Glutamatergic neuron (in vitro differentiated cells): ENCODE results near the gene EFEMP2. TPM values are rescaled to one million over a fixed set of nuclear protein-coding genes. Genes with fewer than 3 reads are reported as not detected.

ENCODE experiments used
- DNase-seq: peaks from one replicate; pipeline ENCODE4 v3.0.0; 2022
- H3K27ac Mint-ChIP-seq: one replicate; pipeline ENCODE4 v1.8.0; 2020; ENCODE audit warnings: mild to moderate bottlenecking, mixed read lengths, inconsistent platforms; ENCODE audit not compliant: unreplicated experiment
- H3K27me3 Mint-ChIP-seq: one replicate; pipeline ENCODE4 v1.8.0; 2020; ENCODE audit warnings: mild to moderate bottlenecking, moderate library complexity, mixed read lengths, inconsistent platforms; ENCODE audit not compliant: unreplicated experiment
- H3K36me3 Mint-ChIP-seq: one replicate; pipeline ENCODE4 v1.8.0; 2020; ENCODE audit warnings: mild to moderate bottlenecking, mixed read lengths, inconsistent platforms; ENCODE audit not compliant: unreplicated experiment
- H3K4me1 Mint-ChIP-seq: one replicate; pipeline ENCODE4 v1.8.0; 2020; ENCODE audit warnings: mild to moderate bottlenecking, low read depth, mixed read lengths, inconsistent platforms; ENCODE audit not compliant: unreplicated experiment
- H3K4me3 Mint-ChIP-seq: one replicate; pipeline ENCODE4 v1.8.0; 2020; ENCODE audit warnings: mild to moderate bottlenecking, mixed read lengths, inconsistent platforms; ENCODE audit not compliant: unreplicated experiment
- H3K9me3 Mint-ChIP-seq: one replicate; pipeline ENCODE4 v1.8.0; 2020; ENCODE audit warnings: mild to moderate bottlenecking, moderate library complexity, mixed read lengths, inconsistent platforms; ENCODE audit not compliant: unreplicated experiment
- CTCF ChIP-seq: fragments of 200-600 bp; sonication (generic); IDR thresholded peaks from one replicate; pipeline ENCODE4 v1.5.0; 2021; ENCODE audit not compliant: partially characterized antibody, unreplicated experiment
- total RNA-seq: library from RNA; stranded (reverse); fragmentation: NEBNext Ultra II Directional; extraction: Animal tissue kit (Norgen Biotek cat#: 25700); gene quantifications from one replicate; pipeline ENCODE4 v1.2.1, GENCODE V29; 2021; ENCODE audit not compliant: unreplicated experiment

The EFEMP2 gene
- total RNA-seq, 1 donor from 2014 or later: 16.3 TPM

- TF ChIP-seq CTCF: no peak
- Mint-ChIP-seq H3K9me3 (peaks cover 4% of the 10 kb centered on the region), H3K27ac (no peak overlapping the region), H3K4me1 (no peaks in the 10 kb centered on the region), H3K36me3 (no peaks in the 10 kb centered on the region), H3K4me3 (peak overlapping the region; percentile 52), H3K27me3 (peaks cover 21% of the 10 kb centered on the region)
- DNase-seq: no peak
Measured at GRCh38 chr11:65900899-65901180, 28.2 kb upstream of the EFEMP2 start.

GRCh38 chr11:65900125-65900898 lies 27.7 kb upstream of the EFEMP2 start, which contains the start of gene FOSL1:
FOSL1 (minus strand) TSS chr11:65900388; CDS start chr11:65900339, 49 bp downstream.
- H3K4me3 Mint-ChIP-seq: peak within 1 kb of the TSS; percentile 52
- H3K4me1 Mint-ChIP-seq: no peaks in the 10 kb centered on the region
- DNase-seq: no peak
- H3K27me3 Mint-ChIP-seq: peaks cover 21% of the 10 kb centered on the region
- no peak for TF ChIP-seq CTCF
- no peak within 1 kb of the TSS for H3K27ac Mint-ChIP-seq
- no peaks in the 10 kb centered on the region for H3K36me3 Mint-ChIP-seq
- H3K9me3 Mint-ChIP-seq: peaks cover 4% of the 10 kb centered on the region

- no peak for TF ChIP-seq CTCF
- no peak overlapping the region for H3K4me3 Mint-ChIP-seq
- peaks cover 21% of the 10 kb centered on the region for H3K27me3 Mint-ChIP-seq
- no peak for DNase-seq
- no peak overlapping the region for H3K27ac Mint-ChIP-seq
- H3K4me1 Mint-ChIP-seq: no peaks in the 10 kb centered on the region
- no peaks in the 10 kb centered on the region for H3K36me3 Mint-ChIP-seq
- peaks cover 6% of the 10 kb centered on the region for H3K9me3 Mint-ChIP-seq
Measured at GRCh38 chr11:65899356-65900124, 26.9 kb upstream of the EFEMP2 start.

- Mint-ChIP-seq H3K27ac (no peak overlapping the region), H3K4me3 (peak overlapping the region; percentile 79), H3K36me3 (no peaks in the 10 kb centered on the region), H3K9me3 (peaks cover 6% of the 10 kb centered on the region), H3K27me3 (peaks cover 18% of the 10 kb centered on the region), H3K4me1 (no peaks in the 10 kb centered on the region)
- no peak for DNase-seq
- TF ChIP-seq CTCF: no peak
Measured at GRCh38 chr11:65898656-65899355, 26.2 kb upstream of the EFEMP2 start.

- Mint-ChIP-seq H3K36me3 (no peaks in the 10 kb centered on the region), H3K27me3 (peaks cover 15% of the 10 kb centered on the region), H3K4me1 (peaks cover 8% of the 10 kb centered on the region), H3K4me3 (no peak overlapping the region), H3K27ac (no peak overlapping the region), H3K9me3 (peaks cover 7% of the 10 kb centered on the region)
- TF ChIP-seq CTCF: no peak
- no peak for DNase-seq
Measured at GRCh38 chr11:65897020-65897471, 24.4 kb upstream of the EFEMP2 start.
